HAP-1 (cell line): ENCODE results near the gene SOD1.
"Not testable (repeated sequence)": the region's sequence is repeated elsewhere in the genome, so short reads cannot be mapped to it uniquely, and the experiment has no call there.

Experiments used
- DNase-seq, 2 experiments: peaks; one replicate each; pipeline ENCODE4 v3.0.0-alpha.2; 2016 to 2020; ENCODE audit warnings: low spot score in 2 of 2
- H3K27me3 ChIP-seq: fragments of 250-450 bp; sonication (Bioruptor Pico); 2 replicates; pipeline ENCODE4 v1.5.1; 2020; ENCODE audit warnings: low read depth, mild to moderate bottlenecking, moderate library complexity
- H3K36me3 ChIP-seq: fragments of 250-450 bp; sonication (Bioruptor Pico); replicated peaks from 2 replicates; pipeline ENCODE4 v1.5.1; 2020; ENCODE audit warnings: mild to moderate bottlenecking
- H3K4me1 ChIP-seq: fragments of 250-450 bp; sonication (Bioruptor Pico); 2 replicates; pipeline ENCODE4 v1.5.1; 2020; ENCODE audit warnings: mild to moderate bottlenecking
- H3K4me3 ChIP-seq: fragments of 250-450 bp; sonication (Bioruptor Pico); 2 replicates; pipeline ENCODE4 v1.5.1; 2020; ENCODE audit warnings: mild to moderate bottlenecking, moderate library complexity
- H3K9me3 ChIP-seq: fragments of 250-450 bp; sonication (Bioruptor Pico); 2 replicates; pipeline ENCODE4 v1.5.1; 2020; ENCODE audit warnings: mild to moderate bottlenecking, moderate library complexity
- in situ Hi-C: fragments of 300-500 bp; cut with MboI; formaldehyde crosslinking; loops from 3 replicates; pipeline ENCODE4 v1.14.3; 2020; ENCODE audit warnings: low sequenced_read_pairs, inconsistent platforms, mixed read lengths

Gene SOD1

GRCh38 chr21:31636874-31637273 is 22.6 kb upstream of the SOD1 start:
- Histone ChIP-seq H3K4me3 (no peak overlapping the region), H3K36me3 (no peaks in the 10 kb centered on the region), H3K4me1 (no peaks in the 10 kb centered on the region), H3K27me3 (no peaks in the 10 kb centered on the region), H3K9me3 (no peaks in the 10 kb centered on the region)
- in situ Hi-C loops: no loop called here
- DNase-seq: no peak

DNA sequence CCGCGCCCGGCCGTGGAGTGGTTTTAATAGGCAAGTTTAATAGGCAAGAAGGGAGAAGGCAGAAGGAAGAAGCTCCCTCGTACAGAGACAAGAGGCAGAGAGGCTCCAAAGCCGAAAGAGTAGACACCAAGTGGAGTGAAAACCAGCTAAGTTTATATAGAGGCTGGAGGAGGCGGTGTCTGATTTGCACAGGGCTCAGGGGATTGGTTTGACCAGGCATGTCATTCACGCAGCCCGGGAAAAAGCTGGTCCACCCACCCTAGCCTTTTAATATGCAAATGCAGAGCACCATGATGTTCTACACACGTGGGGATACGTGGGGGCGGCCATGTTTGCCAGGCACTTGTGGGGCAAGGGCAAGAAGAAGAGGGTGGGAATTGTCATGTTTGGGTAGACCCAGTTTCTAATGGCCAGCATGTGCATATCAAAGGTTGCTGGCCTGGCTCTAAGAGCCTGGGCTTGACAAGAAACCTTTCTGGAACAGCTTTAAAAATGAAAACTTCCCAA is 18.0 kb upstream of the SOD1 start:
- H3K4me1 ChIP-seq: no peaks in the 10 kb centered on the region
- no peaks in the 10 kb centered on the region for H3K36me3 ChIP-seq
- H3K27me3 ChIP-seq: no peaks in the 10 kb centered on the region
- in situ Hi-C loops: no loop called here
- no peak overlapping the region for H3K4me3 ChIP-seq
- no peak for DNase-seq
- H3K9me3 ChIP-seq: no peaks in the 10 kb centered on the region

GRCh38 chr21:31644643-31645042 is 14.8 kb upstream of the SOD1 start:
- no peaks in the 10 kb centered on the region for H3K4me1 ChIP-seq
- H3K4me3 ChIP-seq: no peak overlapping the region
- H3K9me3 ChIP-seq: no peaks in the 10 kb centered on the region
- H3K36me3 ChIP-seq: no peaks in the 10 kb centered on the region
- no peak for DNase-seq
- no peaks in the 10 kb centered on the region for H3K27me3 ChIP-seq
- in situ Hi-C loops: no loop called here

DNA sequence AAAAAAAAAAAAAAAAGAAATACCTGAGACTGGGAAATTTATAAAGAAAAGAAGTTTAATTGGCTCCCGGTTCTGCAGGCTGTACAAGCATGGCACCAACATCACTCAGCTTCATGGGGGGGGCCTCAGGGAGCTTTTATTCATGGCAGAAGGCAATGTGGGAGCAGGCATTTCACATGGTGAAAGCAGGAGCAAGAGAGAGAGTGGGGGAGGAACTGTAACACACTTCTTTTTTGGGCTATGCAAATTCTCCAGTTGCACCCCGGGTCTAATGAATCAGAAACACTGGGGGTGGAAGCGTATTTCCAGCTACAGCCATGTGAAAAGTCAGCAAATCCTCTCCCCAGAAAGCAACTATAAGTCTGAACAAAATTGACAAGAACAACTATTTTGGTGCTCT is 11.8 kb upstream of the SOD1 start:
- Histone ChIP-seq H3K4me3 (no peak overlapping the region), H3K9me3 (no peaks in the 10 kb centered on the region; the same call in 1 of the 2 replicates), H3K27me3 (no peaks in the 10 kb centered on the region), H3K4me1 (no peaks in the 10 kb centered on the region), H3K36me3 (no peaks in the 10 kb centered on the region)
- in situ Hi-C loops: no loop called here
- no peak for DNase-seq

DNA sequence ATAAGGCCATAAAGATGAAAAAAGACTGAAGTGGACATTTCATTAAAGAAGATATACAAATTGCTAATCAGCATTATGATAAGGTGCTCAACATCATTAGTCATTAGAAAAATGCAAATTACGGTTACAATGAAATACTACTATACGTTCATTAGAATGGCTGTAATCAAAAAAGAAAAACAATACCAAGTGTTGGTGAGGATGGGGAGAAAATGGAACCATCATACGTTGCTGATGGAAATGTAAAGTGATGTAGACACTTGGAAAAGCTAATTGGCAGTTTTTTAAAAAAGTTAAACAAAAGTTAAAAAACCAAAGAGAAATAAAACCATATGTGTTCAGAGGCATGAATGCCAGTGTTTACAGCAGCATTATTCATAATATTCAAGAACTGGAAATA is 8.6 kb upstream of the SOD1 start:
- Histone ChIP-seq H3K36me3 (no peaks in the 10 kb centered on the region), H3K4me3 (no peak overlapping the region), H3K9me3 (no peaks in the 10 kb centered on the region; the same call in 1 of the 2 replicates), H3K27me3 (no peaks in the 10 kb centered on the region), H3K4me1 (no peaks in the 10 kb centered on the region)
- DNase-seq: no peak
- in situ Hi-C loops: no loop called here

DNA sequence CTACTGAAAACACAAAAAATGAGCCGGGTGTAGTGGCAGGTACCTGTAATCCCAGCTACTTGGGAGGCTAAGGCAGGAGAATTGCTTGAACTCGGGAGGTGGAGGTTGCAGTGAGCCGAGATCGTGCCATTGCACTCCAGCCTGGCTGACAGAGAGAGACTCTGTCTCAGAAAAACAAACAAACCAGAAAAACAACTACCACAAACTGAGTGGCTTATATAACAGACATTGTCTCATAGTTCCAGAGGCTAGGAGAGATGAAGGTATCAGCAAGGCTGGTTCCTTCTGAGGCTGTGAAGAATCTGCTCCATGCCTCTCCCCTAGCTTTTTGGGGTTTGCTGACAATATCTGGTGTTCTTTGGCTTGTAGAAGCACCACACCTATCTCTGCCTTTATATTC is 8.0 kb upstream of the SOD1 start:
- H3K36me3 ChIP-seq, H3K4me1 ChIP-seq, H3K9me3 ChIP-seq, DNase-seq, H3K4me3 ChIP-seq, H3K27me3 ChIP-seq, in situ Hi-C loops: not testable (repeated sequence)

DNA sequence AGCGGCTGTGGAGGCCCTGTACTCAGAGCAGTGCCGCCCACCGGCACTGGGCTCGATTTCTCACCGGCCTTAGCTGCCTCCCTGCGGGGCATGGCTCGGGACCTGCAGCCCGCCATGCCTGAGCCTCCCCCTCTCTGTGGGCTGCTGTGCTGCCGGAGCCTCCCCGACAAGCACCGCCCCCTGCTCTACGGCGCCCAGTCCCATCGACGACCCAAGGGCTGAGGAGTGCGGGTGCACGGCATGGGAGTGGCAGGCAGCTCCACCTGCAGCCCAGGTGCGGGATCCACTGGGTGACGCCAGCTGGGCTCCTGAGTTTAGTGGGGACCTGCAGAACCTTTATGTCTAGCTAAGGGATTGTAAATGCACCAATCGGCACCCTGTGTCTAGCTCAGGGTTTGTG is 5.2 kb upstream of the SOD1 start:
- Histone ChIP-seq H3K4me1 (no peaks in the 10 kb centered on the region; the same call in 1 of the 2 replicates), H3K27me3 (no peaks in the 10 kb centered on the region), H3K4me3 (no peak overlapping the region), H3K36me3 (no peaks in the 10 kb centered on the region), H3K9me3 (no peaks in the 10 kb centered on the region; the same call in 1 of the 2 replicates)
- DNase-seq: no peak
- in situ Hi-C loops: no loop called here

- H3K27me3 ChIP-seq, H3K9me3 ChIP-seq, H3K36me3 ChIP-seq, DNase-seq, H3K4me1 ChIP-seq, in situ Hi-C loops, H3K4me3 ChIP-seq: not testable (repeated sequence)
These were observed 4.5 kb upstream of the SOD1 start for GRCh38 chr21:31654821-31655580.

GRCh38 chr21:31656199-31657095 is 3.0 kb upstream of the SOD1 start:
- Histone ChIP-seq H3K36me3 (peaks cover 4% of the 10 kb centered on the region), H3K4me1 (peaks cover 4% of the 10 kb centered on the region), H3K9me3 (no peaks in the 10 kb centered on the region), H3K27me3 (no peaks in the 10 kb centered on the region), H3K4me3 (no peak overlapping the region)
- DNase-seq: no peak
- in situ Hi-C loops: no loop called here

DNA sequence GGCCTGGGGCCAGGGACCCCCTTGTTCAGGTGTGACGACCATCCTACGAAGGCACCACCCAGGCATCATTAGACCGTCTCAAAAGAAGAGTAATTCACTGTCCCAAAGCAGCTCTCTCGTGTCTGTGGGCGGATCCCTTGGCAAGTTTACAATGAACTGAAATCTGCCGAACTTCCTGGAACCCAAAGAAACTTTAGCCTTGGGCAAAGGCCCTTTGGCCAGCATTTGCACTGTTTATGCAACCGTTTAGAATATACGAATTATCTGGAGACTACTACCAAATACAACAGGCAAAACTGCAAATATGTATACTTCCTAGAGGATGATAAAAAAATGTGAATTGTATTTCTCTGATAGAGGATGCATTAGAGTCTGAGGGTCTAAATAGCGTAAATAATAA is 1.4 kb upstream of the SOD1 start:
- no peaks in the 10 kb centered on the region for H3K27me3 ChIP-seq
- no peak overlapping the region for H3K4me3 ChIP-seq
- peaks cover 16% of the 10 kb centered on the region for H3K36me3 ChIP-seq
- no peak for DNase-seq
- in situ Hi-C loops: no loop called here
- peaks cover 8% of the 10 kb centered on the region for H3K4me1 ChIP-seq
- no peaks in the 10 kb centered on the region for H3K9me3 ChIP-seq

GRCh38 chr21:31659286-31659535 is 282 bp upstream of the SOD1 start:
- in situ Hi-C loops: no loop called here

DNA sequence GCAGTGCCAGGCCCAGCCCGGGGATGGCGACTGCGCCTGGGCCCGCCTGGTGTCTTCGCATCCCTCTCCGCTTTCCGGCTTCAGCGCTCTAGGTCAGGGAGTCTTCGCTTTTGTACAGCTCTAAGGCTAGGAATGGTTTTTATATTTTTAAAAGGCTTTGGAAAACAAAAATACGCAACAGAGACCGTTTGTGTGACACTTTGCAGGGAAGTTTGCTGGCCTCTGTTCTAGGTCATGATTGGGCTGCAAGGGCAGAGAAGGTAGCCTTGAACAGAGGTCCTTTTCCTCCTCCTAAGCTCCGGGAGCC is 719 bp downstream of the SOD1 start:
- H3K4me1 ChIP-seq: peaks cover 8% of the 10 kb centered on the region
- H3K4me3 ChIP-seq: peak overlapping the region; percentile 70
- in situ Hi-C loops: no loop called here

More at GRCh38 chr21:31659286-31659535, 282 bp upstream of the SOD1 start:
- no peaks in the 10 kb centered on the region for H3K27me3 ChIP-seq
- H3K36me3 ChIP-seq: peaks cover 27% of the 10 kb centered on the region
- no peak for DNase-seq
- H3K4me3 ChIP-seq: peak overlapping the region; percentile 70
- H3K9me3 ChIP-seq: no peaks in the 10 kb centered on the region
- H3K4me1 ChIP-seq: peaks cover 8% of the 10 kb centered on the region

GRCh38 chr21:31660591-31660990 is 1.1 kb downstream of the SOD1 start:
- in situ Hi-C loops: no loop called here
- no peak for DNase-seq
- peaks cover 34% of the 10 kb centered on the region for H3K36me3 ChIP-seq
- H3K4me3 ChIP-seq: peak overlapping the region; percentile 70
- H3K27me3 ChIP-seq: no peaks in the 10 kb centered on the region
- H3K9me3 ChIP-seq: no peaks in the 10 kb centered on the region
- peaks cover 8% of the 10 kb centered on the region for H3K4me1 ChIP-seq

More for the DNA sequence above, 719 bp downstream of the SOD1 start:
- Histone ChIP-seq H3K9me3 (no peaks in the 10 kb centered on the region), H3K27me3 (no peaks in the 10 kb centered on the region), H3K36me3 (peaks cover 31% of the 10 kb centered on the region)
- no peak for DNase-seq

GRCh38 chr21:31663584-31664249 is 4.2 kb downstream of the SOD1 start:
- DNase-seq: no peak
- H3K27me3 ChIP-seq: no peaks in the 10 kb centered on the region
- no peak overlapping the region for H3K4me3 ChIP-seq
- peaks cover 56% of the 10 kb centered on the region for H3K36me3 ChIP-seq
- peaks cover 31% of the 10 kb centered on the region for H3K4me1 ChIP-seq
- in situ Hi-C loops: no loop called here
- H3K9me3 ChIP-seq: no peaks in the 10 kb centered on the region
